ENCODE data around the gene PARD3B. TPM values are rescaled to one million over a fixed set of nuclear protein-coding genes. Genes with fewer than 3 reads are reported as not detected.

PARD3B gene
- total RNA-seq, 4 donors from 2014 or later, result 6.5 to 17.3 (median 12.7) TPM

GRCh38 chr2:205045706-205046105 is 500.4 kb downstream of the PARD3B start:
- TF ChIP-seq POLR2A (IDR thresholded peaks at IDR 0.05) (no peak), CTCF (IDR thresholded peaks at IDR 0.05) (no peak)
- intact Hi-C loops (cut with DNase I; ENCODE audit: low total_unique reads), result no loop called here
- WGBS, 2 donors, result 84 to 91% methylated on average over 2 of the region's 2 CpGs
- DNase-seq (ENCODE audit: low spot score in 2 of 2), result no peak
- no peak overlapping the region for H3K4me3 ChIP-seq (ENCODE audit: low read depth, poor library complexity, severe bottlenecking)

- 81 to 95% methylated on average over 1 of the region's 1 CpG for WGBS, 2 donors
- H3K4me3 ChIP-seq (ENCODE audit: low read depth, poor library complexity, severe bottlenecking), result no peak overlapping the region
- DNase-seq (ENCODE audit: low spot score in 2 of 2), result no peak
- intact Hi-C loops (cut with DNase I; ENCODE audit: low total_unique reads), result no loop called here
- TF ChIP-seq POLR2A (IDR thresholded peaks at IDR 0.05) (no peak), CTCF (IDR thresholded peaks at IDR 0.05) (no peak)
These were observed 502.1 kb downstream of the PARD3B start for GRCh38 chr2:205047273-205047839.

- intact Hi-C loops (cut with DNase I; ENCODE audit: low total_unique reads), result no loop called here
- no peak overlapping the region for H3K4me3 ChIP-seq (ENCODE audit: low read depth, poor library complexity, severe bottlenecking)
- TF ChIP-seq CTCF (IDR thresholded peaks at IDR 0.05) (no peak), POLR2A (IDR thresholded peaks at IDR 0.05) (no peak)
- DNase-seq (ENCODE audit: low spot score in 2 of 2), result no peak
These were observed 506.1 kb downstream of the PARD3B start for GRCh38 chr2:205051417-205051816.

GRCh38 chr2:205052781-205053180 is 507.5 kb downstream of the PARD3B start:
- no peak for TF ChIP-seq POLR2A (IDR thresholded peaks at IDR 0.05)
- no peak for TF ChIP-seq CTCF (IDR thresholded peaks at IDR 0.05)
- DNase-seq (ENCODE audit: low spot score in 2 of 2), result no peak
- intact Hi-C loops (cut with DNase I; ENCODE audit: low total_unique reads), result no loop called here
- WGBS, 2 donors, result 88 to 89% methylated on average over 2 of the region's 2 CpGs
- no peak overlapping the region for H3K4me3 ChIP-seq (ENCODE audit: low read depth, poor library complexity, severe bottlenecking)

- DNase-seq (ENCODE audit: low spot score in 2 of 2), result no peak
- intact Hi-C loops (cut with DNase I; ENCODE audit: low total_unique reads), result no loop called here
- no peak overlapping the region for H3K4me3 ChIP-seq (ENCODE audit: low read depth, poor library complexity, severe bottlenecking)
- WGBS, 2 donors, result 67 to 68% methylated on average over 4 of the region's 4 CpGs
- TF ChIP-seq CTCF (IDR thresholded peaks at IDR 0.05) (no peak), POLR2A (IDR thresholded peaks at IDR 0.05) (no peak)
These were observed 508.6 kb downstream of the PARD3B start for GRCh38 chr2:205053827-205054410.

GRCh38 chr2:205054789-205055188 is 509.5 kb downstream of the PARD3B start:
- no peak for TF ChIP-seq POLR2A (IDR thresholded peaks at IDR 0.05)
- no peak for TF ChIP-seq CTCF (IDR thresholded peaks at IDR 0.05)
- no peak overlapping the region for H3K4me3 ChIP-seq (ENCODE audit: low read depth, poor library complexity, severe bottlenecking)
- 67 to 70% methylated on average over 4 of the region's 4 CpGs for WGBS, 2 donors
- no peak for DNase-seq (ENCODE audit: low spot score in 2 of 2)
- intact Hi-C loops (cut with DNase I; ENCODE audit: low total_unique reads), result no loop called here

All from lower leg skin (tissue), 4 donors.